ENCODE data around the gene BCLAF3. TPM values are rescaled to one million over a fixed set of nuclear protein-coding genes. Genes with fewer than 3 reads are reported as not detected.

BCLAF3 gene
- total and polyA plus RNA-seq, 7 donors: 4.3 to 16.3 (median 9.6) TPM

DNA sequence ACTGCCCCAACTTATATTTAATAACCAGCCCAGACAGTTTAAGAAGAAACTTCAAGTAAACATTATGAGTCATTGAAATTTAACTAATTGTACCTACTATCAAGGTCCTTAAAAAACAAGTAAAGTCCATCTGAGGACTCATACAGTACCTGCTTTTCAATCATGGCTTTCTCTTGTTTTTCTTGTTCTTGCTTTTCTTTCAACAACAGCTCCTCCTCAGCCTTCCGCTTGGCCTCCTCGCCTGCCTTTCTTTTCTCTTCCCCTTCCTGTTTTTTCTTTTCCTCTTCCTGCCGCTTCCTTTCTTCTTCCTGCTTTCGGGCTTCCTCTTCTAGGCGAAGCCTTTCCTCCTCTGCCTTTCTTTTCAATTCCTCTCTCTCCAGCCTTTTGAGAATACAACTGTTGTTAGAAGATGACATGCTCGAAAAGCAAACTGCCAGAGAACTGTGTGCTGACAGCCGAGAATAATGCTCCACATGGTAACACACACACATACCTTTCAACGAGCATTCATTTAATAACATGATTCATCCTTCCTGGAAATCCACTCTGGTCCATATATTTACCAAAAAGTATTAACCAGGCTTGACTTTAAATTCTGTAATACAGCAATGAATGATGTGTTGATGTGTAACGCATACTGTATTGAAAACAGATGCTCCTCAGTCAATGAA lies 25.2 kb upstream of the BCLAF3 start:
- WGBS, 2 donors: 87 to 93% methylated on average over 9 of the region's 9 CpGs
- Histone ChIP-seq H3K4me3 (no peak overlapping the region), H3K4me1 (no peaks in the 10 kb centered on the region), H3K27ac (no peak overlapping the region), H3K9me3 (no peaks in the 10 kb centered on the region), H3K27me3 (no peaks in the 10 kb centered on the region), H3K36me3 (no peaks in the 10 kb centered on the region)
- no peak for TF ChIP-seq POLR2AphosphoS5 (IDR thresholded peaks at IDR 0.05)
- TF ChIP-seq, protein P1, sequence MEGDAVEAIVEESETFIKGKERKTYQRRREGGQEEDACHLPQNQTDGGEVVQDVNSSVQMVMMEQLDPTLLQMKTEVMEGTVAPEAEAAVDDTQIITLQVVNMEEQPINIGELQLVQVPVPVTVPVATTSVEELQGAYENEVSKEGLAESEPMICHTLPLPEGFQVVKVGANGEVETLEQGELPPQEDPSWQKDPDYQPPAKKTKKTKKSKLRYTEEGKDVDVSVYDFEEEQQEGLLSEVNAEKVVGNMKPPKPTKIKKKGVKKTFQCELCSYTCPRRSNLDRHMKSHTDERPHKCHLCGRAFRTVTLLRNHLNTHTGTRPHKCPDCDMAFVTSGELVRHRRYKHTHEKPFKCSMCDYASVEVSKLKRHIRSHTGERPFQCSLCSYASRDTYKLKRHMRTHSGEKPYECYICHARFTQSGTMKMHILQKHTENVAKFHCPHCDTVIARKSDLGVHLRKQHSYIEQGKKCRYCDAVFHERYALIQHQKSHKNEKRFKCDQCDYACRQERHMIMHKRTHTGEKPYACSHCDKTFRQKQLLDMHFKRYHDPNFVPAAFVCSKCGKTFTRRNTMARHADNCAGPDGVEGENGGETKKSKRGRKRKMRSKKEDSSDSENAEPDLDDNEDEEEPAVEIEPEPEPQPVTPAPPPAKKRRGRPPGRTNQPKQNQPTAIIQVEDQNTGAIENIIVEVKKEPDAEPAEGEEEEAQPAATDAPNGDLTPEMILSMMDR (IDR thresholded peaks at IDR 0.05): no peak
- no peak for TF ChIP-seq EP300 (IDR thresholded peaks at IDR 0.05)
- TF ChIP-seq POLR2A (IDR thresholded peaks at IDR 0.05): no peak
- no peak for DNase-seq
- intact Hi-C loops (cut with DNase I): no loop called here

DNA sequence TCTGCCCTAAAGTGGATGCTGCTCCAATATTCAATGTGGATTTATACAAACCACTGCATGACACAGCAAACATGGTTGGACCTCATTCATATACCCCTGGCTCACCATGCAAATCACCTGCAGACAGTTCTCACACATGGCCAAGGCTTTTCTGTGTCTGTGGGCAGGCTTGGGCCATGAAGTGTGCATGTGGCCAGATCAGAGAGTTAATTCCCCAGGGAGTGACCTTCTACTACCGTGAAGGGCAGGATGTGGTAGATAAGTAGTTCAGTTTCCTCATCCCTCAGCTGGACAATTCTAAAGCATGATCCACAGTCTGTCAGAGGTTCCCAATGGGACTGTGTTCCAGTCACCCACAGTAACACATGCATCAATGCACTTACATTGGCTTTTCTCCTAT lies 24.6 kb upstream of the BCLAF3 start:
- DNase-seq: no peak
- Histone ChIP-seq H3K4me3 (no peak overlapping the region), H3K27ac (no peak overlapping the region), H3K9me3 (no peaks in the 10 kb centered on the region), H3K4me1 (no peaks in the 10 kb centered on the region), H3K27me3 (no peaks in the 10 kb centered on the region), H3K36me3 (no peaks in the 10 kb centered on the region)
- intact Hi-C loops (cut with DNase I): no loop called here
- TF ChIP-seq EP300 (IDR thresholded peaks at IDR 0.05) (no peak), POLR2A (IDR thresholded peaks at IDR 0.05) (no peak), POLR2AphosphoS5 (IDR thresholded peaks at IDR 0.05) (no peak)
- TF ChIP-seq, protein P1 (IDR thresholded peaks at IDR 0.05): no peak
- WGBS, 2 donors: 60 to 86% methylated on average over 1 of the region's 1 CpG

GRCh38 chrX:20011608-20012007 lies 20.7 kb upstream of the BCLAF3 start:
- Histone ChIP-seq H3K27me3 (no peaks in the 10 kb centered on the region), H3K4me1 (no peaks in the 10 kb centered on the region), H3K36me3 (no peaks in the 10 kb centered on the region), H3K27ac (no peak overlapping the region), H3K9me3 (no peaks in the 10 kb centered on the region), H3K4me3 (no peak overlapping the region)
- intact Hi-C loops (cut with DNase I): no loop called here
- DNase-seq: no peak
- TF ChIP-seq, protein P1 (IDR thresholded peaks at IDR 0.05): no peak
- no peak for TF ChIP-seq POLR2AphosphoS5 (IDR thresholded peaks at IDR 0.05)
- no peak for TF ChIP-seq POLR2A (IDR thresholded peaks at IDR 0.05)
- no peak for TF ChIP-seq EP300 (IDR thresholded peaks at IDR 0.05)
- 86 to 96% methylated on average over 4 of the region's 4 CpGs for WGBS, 2 donors

- Histone ChIP-seq H3K27ac (no peak overlapping the region), H3K9me3 (no peaks in the 10 kb centered on the region), H3K4me1 (no peaks in the 10 kb centered on the region), H3K4me3 (no peak overlapping the region), H3K36me3 (no peaks in the 10 kb centered on the region), H3K27me3 (no peaks in the 10 kb centered on the region)
- 15 to 64% methylated on average over 7 of the region's 7 CpGs for WGBS, 2 donors
- DNase-seq: no peak
- intact Hi-C loops (cut with DNase I): no loop called here
- TF ChIP-seq POLR2AphosphoS5 (IDR thresholded peaks at IDR 0.05): no peak
These were observed 17.2 kb upstream of the BCLAF3 start for GRCh38 chrX:20007962-20008622.

DNA sequence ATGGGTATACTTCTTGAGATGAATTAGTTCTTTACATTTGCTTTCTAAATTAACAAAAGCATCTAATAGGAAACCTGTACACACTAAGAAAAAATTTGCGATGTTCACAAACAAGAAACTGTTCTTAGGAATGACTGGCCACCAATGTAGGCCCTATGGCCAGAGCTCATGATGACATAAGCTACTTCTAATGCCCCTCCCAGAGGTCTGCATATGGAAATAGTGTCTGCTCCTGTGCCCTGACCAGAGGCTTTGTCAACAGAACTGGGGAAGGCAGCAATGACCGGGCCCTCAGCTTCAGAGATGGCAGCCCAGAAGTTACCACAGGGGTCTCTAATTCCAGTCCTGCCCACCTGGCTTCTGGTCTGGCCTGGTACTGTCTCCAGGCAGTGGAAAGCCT lies 15.0 kb upstream of the BCLAF3 start:
- H3K27ac ChIP-seq: no peak overlapping the region
- 91 to 94% methylated on average over 2 of the region's 2 CpGs for WGBS, 2 donors
- DNase-seq: no peak
- intact Hi-C loops (cut with DNase I): no loop called here
- no peaks in the 10 kb centered on the region for H3K4me1 ChIP-seq
- no peaks in the 10 kb centered on the region for H3K36me3 ChIP-seq
- no peak overlapping the region for H3K4me3 ChIP-seq
- H3K9me3 ChIP-seq: no peaks in the 10 kb centered on the region
- TF ChIP-seq POLR2A (IDR thresholded peaks at IDR 0.05): no peak
- no peak for TF ChIP-seq EP300 (IDR thresholded peaks at IDR 0.05)
- TF ChIP-seq POLR2AphosphoS5 (IDR thresholded peaks at IDR 0.05): no peak
- TF ChIP-seq, protein P1 (IDR thresholded peaks at IDR 0.05): no peak
- no peaks in the 10 kb centered on the region for H3K27me3 ChIP-seq
